Kidney glomerular epithelial cell (primary cell): ENCODE data around the gene ANKMY1.

Experiments
- DNase-seq: peaks from one replicate; lab custom pipeline; 2025; lab: John Stamatoyannopoulos, UW

The ANKMY1 gene

GRCh38 chr2:240433973-240434727, 123.6 kb downstream of the ANKMY1 start:
- DNase-seq, result peak; percentile 66

DNA sequence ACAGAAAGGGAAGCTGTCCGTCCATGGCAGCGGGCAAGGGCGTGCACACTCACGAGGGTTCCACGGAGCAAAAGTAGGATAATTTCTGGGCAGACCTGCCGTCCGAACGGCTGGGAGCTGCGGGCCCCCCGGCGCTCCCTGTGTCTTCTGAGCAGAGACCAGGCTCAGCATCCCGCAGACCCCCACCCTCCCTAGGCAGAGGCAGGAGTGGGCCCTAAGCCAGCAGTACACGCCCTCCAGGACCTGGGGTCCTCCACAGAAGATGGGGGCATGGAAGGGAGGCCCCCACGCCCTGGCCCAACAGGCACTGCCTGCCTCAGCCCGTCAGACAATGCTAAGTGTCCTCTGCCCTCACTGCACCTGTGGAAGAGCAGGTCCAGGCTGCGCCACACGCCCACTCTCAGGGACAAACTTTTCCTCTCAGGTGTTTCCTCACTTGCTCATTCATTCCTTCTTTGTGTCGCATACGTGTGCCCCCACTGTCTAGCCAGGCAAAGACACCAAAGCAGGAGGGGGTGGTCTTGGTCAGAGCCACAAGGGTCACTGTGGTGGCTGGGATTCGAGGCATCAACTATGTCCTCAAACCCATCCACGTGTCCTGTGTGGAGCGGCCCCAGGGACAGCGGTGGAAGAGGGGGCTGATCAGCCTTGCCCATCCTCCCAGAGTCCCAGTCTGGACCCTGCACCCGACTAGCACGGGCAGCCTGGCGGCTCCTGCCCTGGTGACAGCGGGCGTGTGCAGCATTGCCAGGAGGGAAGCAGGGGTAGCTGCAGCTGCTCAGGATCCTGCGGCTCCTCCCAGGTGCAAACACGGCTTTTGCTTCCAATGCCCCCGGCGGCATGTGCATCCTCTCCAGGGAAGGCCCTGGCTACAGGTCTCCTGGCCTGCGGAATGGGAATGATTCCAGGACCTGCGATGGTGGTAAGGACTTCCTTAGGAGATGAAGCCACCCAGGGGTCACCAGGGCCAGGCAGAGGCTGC, 124.7 kb downstream of the ANKMY1 start:
- DNase-seq, result no peak

- no peak for DNase-seq
Observed at GRCh38 chr2:240432430-240432819, 125.4 kb downstream of the ANKMY1 start.

GRCh38 chr2:240431661-240432424, 125.9 kb downstream of the ANKMY1 start:
- DNase-seq, result no peak

DNA sequence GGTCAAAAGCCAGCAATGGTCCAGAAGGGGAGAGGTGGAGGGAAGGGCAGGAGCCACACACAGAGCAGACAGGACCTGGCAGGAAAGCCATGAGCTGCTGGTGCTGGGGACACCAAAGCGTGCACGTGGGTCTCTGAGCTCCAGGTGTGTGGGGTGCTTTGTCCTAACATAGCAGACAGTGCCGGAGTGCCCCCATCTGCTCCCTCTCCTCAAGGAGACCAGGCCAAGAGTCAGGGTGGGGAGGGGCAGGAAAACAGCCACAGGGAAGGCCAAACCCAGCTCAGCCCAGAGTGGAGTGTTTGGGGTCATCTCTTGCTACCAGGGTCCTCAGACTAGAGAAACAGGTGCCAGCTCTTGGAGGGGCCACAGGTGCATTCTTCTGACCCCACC, 126.5 kb downstream of the ANKMY1 start:
- DNase-seq, result no peak

DNA sequence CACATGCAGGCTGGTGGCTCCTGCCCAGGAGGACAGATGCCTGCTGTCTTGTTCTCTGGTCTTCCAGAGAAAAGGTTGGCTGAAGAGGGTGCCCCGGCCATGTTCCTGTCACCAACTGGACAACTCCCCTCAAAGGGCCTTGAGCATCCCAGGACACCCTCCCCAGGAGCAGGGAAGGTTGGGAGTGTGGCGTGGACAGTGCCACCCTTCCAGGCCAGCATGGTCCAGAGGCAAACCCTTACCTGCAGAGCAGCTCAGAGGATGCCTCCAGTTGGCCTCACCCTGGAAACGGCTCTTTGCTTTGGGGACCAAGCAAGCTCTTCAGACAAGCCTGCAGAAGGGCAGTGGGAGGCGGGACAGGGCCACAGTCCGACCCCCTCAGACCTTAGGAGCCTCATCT, 127.2 kb downstream of the ANKMY1 start:
- no peak for DNase-seq

GRCh38 chr2:240429872-240430491, 127.8 kb downstream of the ANKMY1 start:
- DNase-seq, result no peak
